Activated gamma-delta T cell (primary cell): Measurements from ENCODE around the gene WLS.

Source experiments
- DNase-seq: peaks from one replicate; lab custom pipeline; 2025; lab: John Stamatoyannopoulos, UW

The WLS gene

DNA sequence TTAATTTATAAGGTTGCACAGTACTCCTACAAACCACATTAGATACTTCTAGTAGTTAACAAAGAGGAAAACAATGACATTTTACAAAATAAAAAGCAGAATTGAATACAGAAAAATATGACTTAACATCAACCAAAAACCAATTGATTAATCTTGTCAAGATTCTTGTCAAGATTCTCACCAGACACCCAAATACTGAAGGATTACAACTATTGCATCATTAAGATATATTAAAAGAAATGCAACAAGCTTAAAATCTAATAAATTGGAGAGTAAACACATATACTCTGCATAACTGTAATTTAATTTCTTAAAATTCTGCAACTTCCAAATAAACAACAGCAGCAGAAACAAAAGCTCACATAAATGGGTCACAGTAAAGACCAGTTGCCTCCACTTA is 4.7 kb downstream of the WLS start:
- no peak for DNase-seq

DNA sequence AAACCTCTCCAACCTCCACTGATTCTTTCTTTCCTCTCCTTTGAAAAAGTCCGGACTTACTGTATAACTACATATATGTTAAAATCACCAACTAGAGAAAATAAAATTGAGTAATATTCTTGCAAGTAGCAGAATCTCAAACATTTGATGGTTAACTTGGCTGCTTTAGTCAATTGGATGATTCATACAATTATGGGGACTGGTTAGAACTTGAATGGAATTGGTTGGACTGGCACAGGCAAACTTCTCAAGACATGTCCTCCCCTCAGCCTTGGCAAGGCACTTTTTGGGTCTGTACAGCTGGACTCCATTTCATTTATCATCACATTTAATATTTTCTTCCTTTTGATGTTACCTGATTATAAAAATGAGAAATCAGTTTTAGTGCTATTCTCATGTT is 6.5 kb downstream of the WLS start:
- DNase-seq: no peak

DNA sequence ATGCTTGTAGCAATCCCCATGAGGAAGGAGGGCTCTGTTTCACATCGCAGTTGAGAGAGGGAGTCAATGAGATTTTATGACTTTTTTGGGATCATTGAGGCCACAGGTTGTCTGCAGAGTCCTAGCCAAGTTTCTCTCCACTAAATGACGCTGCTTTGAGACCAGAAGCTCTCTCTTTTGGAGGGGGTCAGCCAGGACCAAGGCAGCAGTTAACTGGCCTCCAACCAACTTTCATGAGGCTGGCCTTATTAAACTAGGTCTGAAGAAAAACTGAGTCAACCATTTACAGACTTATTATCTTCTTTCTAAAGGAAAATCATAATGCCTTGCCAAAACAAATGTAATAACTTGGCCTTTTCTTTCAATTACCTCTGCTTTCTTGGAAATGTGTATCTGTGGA is 8.6 kb downstream of the WLS start:
- no peak for DNase-seq

DNA sequence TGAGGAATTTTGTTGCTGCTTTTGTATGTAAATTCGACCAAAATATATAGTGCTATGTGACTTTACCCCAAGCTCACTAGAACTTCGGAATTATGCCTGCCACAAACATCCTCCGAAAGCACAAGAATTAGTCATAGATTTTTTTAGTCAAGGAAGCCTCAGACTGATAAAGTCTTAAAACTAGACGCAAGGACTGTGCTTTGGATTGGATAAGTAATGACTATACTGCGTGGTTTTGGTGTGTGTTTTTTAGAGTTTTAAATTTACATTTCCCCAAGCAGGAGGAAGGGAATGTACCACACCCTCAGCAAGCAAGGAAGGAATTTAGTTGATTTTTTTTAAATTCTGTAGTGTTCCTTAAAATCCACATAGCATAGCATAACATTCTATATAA is 10.3 kb downstream of the WLS start:
- DNase-seq: no peak

DNA sequence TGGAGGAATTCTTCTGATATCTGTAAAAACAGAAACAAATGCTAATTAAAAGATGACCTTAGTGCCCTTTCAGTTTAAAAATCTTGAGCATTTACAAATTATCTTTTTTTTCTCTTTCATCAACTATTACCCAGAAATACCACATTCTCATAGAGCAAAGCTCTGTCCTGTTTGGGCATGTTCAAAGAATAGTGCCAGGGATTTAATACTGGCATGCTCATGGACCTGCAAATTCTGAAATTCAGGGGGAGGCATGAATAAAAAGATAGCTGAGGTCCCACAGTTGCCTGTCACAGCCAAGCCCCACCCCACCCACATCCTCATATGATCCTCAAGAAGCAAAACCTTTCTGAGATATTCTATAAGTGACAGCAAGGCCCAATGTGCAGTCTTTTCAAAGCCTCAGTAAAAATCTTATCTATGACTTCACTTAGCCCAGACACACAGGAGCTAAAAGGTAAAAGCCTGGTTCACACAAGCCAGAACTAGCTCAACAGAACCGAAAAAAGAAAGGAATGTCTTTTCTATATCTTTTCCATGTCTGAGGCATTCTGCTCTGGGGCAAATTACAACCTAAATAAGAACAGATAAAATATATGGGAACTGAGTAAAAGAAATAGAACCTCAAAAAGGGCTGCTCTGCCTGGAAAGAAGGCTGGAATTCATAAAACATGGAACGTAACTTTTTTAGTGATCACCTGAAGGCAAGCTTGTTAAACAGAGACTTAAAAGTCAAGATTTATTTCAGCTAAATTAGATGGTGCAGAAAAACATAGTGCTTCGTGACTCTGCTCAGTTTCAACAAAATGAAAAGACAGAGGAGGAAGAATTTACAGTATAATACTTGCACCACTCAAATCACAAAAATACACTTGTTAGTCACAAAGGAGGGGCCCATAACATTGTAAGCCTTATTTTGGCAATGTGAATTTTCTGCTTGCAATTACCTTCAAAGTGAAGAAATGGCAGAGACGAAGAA is 11.0 kb downstream of the WLS start:
- DNase-seq: no peak

DNA sequence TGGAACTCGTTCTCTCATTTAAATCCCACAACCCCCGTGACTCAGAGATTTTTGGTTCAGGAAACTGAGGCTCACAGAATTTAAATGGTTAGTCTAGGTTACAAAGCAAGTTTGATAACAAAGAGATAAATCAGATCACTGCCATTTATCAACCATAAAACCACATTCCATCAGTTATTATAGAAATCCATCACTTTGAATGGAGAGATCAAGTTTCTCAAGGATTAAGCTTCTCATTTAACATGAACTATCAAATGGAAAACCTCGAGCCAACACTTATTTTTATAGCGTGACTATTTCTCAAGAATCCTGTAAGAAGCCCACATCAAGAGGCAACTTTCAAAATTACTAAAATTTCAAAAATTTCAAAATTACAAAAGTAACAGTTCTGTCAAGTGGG is 11.9 kb downstream of the WLS start:
- DNase-seq: no peak

DNA sequence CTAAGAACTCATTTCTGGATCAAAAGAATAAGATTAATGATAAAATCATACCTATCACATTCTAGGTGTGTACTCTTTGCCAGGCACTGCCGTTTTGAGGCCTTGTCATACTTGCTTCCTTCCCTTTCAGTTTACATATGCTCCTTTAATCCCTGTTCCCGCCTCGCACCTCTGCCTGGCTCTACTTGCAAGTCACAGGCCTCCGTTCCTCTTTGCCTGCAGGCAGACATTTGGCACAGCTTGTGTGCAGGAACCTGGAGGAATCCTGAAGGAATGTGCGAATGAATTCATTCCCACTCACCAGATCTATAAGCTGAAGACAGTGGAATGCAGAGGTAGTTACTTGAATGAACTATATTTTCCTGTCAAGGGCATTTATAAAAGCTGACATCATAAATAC is 13.8 kb downstream of the WLS start:
- DNase-seq: no peak

DNA sequence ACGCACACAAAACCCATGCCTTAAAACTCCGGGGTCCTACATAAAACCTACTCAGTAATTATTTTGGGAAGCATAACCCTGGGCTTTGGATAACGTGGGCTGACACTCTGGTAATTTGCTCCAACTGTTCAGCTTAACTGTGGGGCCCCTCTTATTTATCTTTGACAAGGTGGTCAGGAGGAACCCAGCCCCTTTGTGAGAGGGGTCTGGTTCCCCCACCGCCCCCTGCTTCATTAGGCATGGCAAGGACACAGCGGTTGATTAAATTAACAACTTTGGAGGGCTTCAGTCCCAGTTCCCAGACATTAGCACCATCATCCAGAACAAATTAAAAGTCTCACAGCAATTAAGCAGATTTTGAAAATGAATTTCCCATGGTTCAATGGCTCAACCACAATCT is 14.7 kb downstream of the WLS start:
- DNase-seq: no peak

DNA sequence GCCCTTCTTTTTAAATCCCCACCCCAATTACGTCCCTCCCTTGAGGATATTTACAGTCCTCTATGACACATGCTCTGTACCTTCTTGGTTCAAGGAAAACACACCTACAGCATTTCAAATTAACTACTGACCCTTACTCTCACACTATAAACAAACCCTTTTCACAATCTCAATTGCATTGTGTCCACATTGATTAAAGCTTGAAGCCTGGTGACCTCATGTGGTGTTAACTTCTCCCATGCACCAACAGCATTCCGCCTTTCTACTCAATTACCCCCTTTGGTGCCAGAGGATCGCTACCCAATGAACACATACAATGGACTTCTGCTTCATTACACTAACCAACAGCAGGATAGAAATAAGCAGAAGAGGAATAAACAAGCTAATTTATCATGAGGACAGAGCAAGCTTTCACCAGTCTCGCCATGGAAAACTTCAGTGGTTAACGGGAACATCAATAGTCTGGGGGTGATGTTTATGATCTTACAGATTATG is 15.2 kb downstream of the WLS start:
- no peak for DNase-seq

DNA sequence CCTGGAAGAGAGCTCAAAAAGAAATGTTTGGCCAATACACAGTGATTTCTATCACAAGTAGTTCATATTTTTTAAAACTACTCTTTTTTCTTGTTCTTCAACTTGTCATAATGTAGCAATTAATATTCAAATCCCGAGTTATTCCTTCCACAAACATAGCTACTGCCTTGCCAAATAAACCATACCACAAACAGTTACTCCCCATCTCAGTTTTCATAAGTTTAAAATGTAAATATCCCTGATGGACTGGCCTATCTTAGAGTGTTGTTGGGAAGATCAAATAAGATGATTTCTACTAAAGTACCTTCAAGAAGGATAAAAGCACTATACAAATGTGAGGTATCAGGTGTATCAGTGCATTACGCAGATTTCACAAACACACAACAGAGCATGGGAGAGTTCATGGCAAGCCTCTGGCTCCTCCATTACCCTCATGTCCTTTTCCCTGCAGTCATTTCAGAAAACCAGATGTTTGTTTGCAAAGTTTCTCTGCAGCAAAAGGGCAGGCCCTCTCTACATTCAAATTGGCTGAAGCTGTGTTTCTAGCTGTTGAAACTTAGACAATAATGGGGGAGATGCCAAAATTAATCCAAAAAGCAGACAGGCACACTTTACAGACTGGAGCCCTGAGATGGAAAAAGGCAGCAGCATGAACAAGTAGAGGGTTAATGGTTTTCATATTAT is 16.1 kb downstream of the WLS start:
- no peak for DNase-seq

DNA sequence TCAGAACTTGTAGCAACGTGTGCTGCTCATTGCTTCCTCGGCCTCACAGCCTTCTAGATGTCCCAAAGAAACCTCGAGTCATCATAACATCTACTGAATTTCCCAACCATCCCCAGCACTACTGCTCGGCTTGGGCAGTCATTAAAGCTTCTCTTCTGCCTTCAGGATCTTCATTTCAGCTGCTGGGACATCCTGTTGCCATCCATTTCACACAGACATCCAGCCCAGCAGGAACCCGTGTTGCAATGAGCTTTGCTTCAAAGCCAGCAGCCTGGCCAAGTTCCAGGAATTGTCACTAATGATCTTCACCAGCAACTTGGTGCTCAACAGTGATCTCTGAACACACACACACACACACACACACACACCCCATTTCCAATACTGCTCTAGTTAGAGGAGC is 18.5 kb downstream of the WLS start:
- no peak for DNase-seq

DNA sequence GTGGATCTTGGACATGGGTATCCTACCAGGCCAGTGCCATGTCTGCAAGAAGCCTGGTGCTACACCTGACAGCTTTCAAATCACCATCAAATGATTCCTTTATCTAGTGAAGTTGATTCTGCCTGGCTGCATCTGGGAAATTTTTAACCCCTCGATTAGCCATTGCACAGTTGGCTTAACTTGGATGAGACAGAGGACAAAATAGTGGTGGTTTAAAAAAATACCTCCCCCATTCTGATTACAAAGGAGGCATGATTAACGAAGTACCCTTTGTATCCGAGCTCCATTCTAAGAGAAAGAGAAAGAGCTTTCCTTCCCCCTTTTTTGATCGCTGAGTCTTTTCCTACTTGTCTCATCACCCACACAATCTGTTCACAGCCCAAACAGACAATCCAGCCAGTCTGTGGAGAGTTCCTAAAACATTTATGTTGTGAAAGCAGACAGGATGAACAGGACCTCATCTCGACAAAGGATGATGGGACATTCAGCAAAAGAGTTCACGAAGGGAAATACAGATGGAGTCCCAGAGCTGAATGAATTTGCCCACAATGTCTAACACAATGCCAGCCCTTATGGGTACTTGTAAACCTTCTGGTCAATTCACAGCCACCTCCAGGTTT is 20.5 kb downstream of the WLS start:
- no peak for DNase-seq

DNA sequence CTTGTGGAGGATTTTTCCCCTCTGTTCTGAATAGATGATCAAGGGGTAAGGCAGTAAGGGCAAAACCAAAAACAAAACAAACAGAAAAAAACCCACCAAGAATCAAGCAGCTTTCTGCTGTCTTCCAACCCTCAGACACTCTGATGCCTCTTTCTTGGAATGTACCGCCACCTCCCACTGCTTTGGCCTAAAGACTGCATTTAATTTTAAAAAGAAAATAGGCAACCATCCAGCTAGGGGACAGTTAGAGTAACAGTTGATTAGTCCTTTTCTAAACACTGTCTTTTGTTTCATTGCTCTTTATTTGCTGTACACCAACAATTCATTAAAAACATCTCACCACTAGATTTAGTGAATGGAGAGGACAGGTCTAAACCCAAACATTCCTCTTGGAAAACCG is 21.5 kb downstream of the WLS start:
- no peak for DNase-seq

DNA sequence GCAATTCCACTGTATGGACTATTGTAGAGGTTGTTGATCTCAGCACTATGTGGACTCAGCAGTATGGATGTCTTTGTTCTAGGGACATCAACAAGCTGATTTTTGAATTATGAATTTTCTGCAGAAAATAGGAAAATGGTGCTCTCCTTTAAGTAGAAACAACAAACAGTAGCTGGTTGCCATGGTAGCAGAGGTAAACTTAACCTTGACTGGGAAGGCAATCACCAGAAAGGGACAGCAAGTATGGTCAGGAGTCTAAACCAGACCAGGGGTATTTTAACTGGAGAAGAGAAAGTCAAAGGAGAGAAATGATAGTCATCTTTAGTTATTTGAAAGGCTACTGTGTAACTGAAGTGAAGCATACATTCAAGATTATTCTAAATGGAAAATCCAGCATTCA is 22.3 kb downstream of the WLS start:
- DNase-seq: no peak

DNA sequence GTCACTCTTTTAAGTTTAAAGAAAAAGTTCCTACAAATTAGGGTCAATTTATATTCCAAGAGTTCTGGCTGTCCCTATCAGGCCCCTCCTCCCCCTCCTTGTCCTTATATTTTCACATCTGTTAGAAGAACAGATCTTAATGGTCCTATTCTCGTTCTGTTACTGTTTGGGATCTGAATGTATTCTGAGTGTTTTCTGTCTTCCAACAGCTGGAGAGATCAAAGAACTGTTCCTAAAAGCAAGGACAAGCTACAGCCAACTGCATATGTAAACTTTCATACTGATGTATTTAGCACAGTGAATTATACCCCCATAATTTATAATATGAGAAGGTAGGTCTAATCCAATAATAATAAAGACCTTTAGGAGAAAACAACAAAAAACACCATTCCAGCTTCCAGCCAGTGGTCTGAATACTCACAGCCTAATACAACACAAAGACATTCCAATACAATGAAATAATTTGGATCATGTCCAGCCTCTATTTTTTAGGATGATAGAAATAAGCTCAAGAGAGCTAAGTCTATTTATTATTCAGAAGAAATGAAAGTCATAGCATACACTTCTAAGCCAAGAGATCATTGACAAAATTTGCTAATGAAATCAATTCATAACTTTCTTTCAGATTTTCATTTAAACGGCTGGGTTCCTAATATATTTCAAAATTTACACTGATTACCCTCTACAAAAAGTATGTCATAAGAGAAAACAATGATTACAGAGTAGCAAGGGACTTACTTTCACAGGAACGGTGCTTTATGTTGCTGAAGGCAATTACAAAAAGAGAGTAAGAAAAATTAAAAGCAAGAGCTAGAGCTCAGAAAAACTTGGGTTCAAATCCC is 25.3 kb downstream of the WLS start:
- DNase-seq: no peak

DNA sequence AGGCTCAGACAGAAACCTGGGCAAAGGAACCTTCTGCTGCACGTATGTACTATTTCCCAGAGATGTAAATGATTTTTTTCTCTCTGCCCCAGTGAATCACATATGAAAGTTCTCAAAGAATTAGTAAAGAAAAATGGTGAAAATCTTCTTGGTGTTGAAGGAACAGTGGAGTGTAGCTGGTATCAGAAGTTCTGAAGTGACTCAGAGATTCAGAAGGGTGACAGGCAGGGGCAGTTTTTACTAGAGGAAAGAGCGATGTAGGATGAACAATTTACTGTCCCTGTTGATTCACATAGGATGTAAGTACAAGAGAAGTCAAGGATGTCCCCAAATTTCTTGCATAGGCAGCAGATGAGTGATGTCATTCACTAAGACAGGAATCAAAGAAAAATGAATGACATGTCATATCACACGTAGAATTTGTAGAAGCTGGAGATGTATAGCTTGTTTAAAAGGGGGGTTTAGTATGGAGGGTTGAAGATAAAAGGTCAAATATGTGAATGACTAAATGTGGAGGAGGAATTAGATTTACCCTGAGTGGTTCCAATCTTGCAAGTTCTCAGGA is 26.4 kb downstream of the WLS start:
- DNase-seq: no peak

DNA sequence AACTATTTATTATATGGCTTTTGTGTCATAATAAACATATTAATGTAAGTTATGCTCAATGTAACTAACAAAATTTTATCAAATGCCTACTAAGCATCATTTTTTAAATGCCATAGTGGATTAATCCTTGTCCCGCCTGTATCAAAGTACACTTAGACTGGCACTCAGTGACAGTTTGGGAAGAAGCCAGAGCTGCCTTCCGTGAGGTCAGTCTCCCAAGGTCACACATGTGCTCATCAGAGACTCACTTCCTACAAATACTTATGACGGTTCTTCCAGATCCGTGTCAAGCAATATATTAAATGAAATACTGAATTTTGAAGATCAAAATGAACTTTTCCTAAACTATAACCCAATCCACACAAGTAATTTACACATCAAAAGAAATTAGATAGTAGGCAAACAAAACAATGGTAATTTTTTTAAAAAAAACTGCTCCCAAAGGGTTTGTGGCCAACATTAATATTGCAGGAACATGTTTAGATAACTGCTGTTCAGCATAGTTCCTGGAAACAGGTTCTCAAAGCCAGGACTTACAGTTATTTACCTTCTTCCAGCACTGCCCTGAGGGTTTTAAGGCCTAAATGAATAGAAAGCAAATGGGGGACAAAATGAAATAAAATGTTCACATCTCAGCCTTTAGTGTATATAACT is 27.2 kb downstream of the WLS start:
- DNase-seq: no peak

DNA sequence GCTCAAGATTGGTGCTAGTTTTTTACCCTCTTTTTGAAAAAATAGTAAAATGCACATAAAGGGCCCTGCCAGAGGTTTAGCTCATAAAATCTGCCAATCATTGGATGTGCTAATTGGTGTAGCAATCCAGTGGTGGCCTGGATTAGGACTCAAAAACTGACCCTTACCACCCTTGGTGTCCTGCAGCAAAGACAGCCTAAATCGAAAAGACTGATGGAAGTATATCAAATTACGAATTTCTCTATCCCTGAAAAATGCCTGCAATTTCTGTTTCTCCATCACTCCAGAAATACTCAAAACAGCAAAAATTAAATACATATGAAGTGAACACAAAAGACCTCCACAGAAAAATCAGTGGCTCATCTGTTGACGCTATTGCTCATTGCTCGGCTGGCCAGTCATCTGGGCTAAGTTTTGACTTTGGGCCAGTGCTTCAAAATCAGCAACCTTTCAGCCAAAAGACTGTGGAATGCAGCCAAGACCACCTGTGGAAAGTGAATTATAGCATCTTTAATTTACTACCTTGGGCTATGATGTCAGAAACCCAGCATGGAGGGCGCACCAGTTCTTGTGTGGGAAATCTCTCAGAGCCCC is 30.0 kb downstream of the WLS start:
- no peak for DNase-seq

DNA sequence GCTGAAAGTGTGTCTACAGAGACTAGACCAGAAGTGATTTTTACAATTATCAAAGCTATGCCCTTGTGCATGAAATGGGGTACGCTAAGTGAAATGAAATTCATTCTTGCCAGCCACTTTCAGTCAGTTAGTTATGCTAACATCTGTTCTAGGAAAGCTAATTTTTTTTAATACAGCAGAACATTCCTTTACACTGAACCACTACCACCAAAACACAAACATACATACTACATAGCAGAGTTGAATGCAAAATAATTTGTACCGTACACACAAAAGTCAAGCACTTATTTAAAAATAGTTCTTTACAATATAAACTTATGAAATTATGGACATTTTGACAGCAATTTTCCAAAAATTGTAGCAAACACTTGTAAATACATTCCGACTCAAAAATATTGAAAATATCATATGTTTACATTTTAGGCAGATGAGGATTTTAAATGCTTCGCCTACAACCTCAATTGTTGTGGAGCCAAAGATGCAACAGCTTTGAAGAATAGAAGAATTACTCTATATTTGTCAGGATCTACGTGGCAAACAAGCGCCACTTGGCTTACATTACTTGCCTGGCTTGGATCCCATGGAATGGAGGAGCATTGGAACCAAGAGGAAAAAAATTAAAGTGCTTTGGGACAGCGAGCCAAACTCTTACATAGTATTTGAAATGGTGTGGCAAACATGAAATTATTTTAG is 30.6 kb downstream of the WLS start:
- DNase-seq: no peak

DNA sequence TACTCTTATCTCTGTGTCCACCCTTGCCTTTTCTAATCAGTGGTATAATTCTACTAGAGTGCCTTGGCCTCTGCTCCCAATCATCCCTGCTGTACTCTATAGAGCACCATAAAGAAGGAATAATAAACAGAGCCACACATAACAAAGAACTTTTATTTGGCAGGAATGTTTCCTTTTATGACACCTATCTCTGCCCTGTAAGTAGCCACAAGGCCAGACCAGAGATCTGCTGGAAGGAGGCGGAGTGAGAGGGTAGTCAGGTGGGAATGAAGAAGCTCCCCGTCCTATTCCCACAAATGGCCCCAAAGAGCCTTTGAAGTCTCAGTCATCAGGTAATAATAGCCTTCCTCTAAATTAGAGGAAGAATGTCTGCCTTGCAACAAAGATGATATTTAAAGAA is 32.7 kb downstream of the WLS start:
- no peak for DNase-seq
